Measurements from ENCODE around the gene ADAMTSL1. TPM values are rescaled to one million over a fixed set of nuclear protein-coding genes. Genes with fewer than 3 reads are reported as not detected.

Gene ADAMTSL1
- total and polyA plus RNA-seq, 2 of the 13 experiments (the other 11 are each of a cell fraction or from before 2014, with no cell fraction given): not detected

DNA sequence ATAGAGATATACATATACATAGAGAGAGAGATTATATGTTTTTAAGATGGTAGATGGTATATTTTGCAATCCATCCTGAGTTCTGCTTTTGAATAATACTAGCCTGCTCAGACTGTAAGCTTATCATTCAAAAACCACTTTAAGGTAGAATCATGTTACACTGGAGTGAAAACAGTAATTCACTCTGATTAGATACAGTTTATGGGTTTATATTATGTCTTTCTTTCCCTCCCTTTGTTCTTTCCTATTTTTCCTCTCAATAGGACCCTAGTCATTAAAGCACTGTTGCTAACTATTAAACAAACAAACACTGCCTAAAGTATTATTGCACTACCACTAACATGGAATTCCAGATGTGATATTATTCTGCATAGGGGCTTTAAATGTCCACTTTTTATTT, 202.0 kb downstream of the ADAMTSL1 start (continued):
- TF ChIP-seq, protein P1, sequence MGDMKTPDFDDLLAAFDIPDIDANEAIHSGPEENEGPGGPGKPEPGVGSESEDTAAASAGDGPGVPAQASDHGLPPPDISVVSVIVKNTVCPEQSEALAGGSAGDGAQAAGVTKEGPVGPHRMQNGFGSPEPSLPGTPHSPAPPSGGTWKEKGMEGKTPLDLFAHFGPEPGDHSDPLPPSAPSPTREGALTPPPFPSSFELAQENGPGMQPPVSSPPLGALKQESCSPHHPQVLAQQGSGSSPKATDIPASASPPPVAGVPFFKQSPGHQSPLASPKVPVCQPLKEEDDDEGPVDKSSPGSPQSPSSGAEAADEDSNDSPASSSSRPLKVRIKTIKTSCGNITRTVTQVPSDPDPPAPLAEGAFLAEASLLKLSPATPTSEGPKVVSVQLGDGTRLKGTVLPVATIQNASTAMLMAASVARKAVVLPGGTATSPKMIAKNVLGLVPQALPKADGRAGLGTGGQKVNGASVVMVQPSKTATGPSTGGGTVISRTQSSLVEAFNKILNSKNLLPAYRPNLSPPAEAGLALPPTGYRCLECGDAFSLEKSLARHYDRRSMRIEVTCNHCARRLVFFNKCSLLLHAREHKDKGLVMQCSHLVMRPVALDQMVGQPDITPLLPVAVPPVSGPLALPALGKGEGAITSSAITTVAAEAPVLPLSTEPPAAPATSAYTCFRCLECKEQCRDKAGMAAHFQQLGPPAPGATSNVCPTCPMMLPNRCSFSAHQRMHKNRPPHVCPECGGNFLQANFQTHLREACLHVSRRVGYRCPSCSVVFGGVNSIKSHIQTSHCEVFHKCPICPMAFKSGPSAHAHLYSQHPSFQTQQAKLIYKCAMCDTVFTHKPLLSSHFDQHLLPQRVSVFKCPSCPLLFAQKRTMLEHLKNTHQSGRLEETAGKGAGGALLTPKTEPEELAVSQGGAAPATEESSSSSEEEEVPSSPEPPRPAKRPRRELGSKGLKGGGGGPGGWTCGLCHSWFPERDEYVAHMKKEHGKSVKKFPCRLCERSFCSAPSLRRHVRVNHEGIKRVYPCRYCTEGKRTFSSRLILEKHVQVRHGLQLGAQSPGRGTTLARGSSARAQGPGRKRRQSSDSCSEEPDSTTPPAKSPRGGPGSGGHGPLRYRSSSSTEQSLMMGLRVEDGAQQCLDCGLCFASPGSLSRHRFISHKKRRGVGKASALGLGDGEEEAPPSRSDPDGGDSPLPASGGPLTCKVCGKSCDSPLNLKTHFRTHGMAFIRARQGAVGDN (CRISPR knock-in tag; IDR thresholded peaks at IDR 0.05): no peak
- TF ChIP-seq, protein P2, sequence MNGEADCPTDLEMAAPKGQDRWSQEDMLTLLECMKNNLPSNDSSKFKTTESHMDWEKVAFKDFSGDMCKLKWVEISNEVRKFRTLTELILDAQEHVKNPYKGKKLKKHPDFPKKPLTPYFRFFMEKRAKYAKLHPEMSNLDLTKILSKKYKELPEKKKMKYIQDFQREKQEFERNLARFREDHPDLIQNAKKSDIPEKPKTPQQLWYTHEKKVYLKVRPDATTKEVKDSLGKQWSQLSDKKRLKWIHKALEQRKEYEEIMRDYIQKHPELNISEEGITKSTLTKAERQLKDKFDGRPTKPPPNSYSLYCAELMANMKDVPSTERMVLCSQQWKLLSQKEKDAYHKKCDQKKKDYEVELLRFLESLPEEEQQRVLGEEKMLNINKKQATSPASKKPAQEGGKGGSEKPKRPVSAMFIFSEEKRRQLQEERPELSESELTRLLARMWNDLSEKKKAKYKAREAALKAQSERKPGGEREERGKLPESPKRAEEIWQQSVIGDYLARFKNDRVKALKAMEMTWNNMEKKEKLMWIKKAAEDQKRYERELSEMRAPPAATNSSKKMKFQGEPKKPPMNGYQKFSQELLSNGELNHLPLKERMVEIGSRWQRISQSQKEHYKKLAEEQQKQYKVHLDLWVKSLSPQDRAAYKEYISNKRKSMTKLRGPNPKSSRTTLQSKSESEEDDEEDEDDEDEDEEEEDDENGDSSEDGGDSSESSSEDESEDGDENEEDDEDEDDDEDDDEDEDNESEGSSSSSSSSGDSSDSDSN (CRISPR knock-in tag; IDR thresholded peaks at IDR 0.05): no peak
- TF ChIP-seq ZFY (CRISPR knock-in tag; IDR thresholded peaks at IDR 0.05) (no peak), ZNF577 (CRISPR knock-in tag; IDR thresholded peaks at IDR 0.05; ENCODE audit: borderline replicate concordance, low read depth) (no peak)
- TF ChIP-seq, protein P3, sequence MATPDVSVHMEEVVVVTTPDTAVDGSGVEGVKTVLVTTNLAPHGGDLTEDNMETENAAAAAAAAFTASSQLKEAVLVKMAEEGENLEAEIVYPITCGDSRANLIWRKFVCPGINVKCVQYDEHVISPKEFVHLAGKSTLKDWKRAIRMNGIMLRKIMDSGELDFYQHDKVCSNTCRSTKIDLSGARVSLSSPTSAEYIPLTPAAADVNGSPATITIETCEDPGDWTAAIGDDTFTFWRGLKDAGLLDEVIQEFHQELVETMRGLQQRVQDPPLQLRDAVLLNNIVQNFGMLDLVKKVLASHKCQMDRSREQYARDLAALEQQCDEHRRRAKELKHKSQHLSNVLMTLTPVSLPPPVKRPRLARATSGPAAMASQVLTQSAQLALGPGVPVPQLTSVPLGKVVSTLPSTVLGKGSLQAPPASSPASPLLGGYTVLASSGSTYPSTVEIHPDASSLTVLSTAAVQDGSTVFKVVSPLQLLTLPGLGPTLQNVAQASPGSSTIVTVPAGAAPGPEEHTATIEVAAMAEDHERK (CRISPR knock-in tag; IDR thresholded peaks at IDR 0.05; ENCODE audit: low read depth): no peak
- TF ChIP-seq, protein P4, sequence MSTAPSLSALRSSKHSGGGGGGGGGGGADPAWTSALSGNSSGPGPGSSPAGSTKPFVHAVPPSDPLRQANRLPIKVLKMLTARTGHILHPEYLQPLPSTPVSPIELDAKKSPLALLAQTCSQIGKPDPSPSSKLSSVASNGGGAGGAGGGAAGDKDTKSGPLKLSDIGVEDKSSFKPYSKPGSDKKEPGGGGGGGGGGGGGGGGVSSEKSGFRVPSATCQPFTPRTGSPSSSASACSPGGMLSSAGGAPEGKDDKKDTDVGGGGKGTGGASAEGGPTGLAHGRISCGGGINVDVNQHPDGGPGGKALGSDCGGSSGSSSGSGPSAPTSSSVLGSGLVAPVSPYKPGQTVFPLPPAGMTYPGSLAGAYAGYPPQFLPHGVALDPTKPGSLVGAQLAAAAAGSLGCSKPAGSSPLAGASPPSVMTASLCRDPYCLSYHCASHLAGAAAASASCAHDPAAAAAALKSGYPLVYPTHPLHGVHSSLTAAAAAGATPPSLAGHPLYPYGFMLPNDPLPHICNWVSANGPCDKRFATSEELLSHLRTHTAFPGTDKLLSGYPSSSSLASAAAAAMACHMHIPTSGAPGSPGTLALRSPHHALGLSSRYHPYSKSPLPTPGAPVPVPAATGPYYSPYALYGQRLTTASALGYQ (CRISPR knock-in tag; IDR thresholded peaks at IDR 0.05): no peak
- TF ChIP-seq, protein P5, sequence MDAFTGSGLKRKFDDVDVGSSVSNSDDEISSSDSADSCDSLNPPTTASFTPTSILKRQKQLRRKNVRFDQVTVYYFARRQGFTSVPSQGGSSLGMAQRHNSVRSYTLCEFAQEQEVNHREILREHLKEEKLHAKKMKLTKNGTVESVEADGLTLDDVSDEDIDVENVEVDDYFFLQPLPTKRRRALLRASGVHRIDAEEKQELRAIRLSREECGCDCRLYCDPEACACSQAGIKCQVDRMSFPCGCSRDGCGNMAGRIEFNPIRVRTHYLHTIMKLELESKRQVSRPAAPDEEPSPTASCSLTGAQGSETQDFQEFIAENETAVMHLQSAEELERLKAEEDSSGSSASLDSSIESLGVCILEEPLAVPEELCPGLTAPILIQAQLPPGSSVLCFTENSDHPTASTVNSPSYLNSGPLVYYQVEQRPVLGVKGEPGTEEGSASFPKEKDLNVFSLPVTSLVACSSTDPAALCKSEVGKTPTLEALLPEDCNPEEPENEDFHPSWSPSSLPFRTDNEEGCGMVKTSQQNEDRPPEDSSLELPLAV (CRISPR knock-in tag; conservative IDR thresholded peaks at IDR 0.05; ENCODE audit: low read depth): no peak
- TF ChIP-seq, protein P6, sequence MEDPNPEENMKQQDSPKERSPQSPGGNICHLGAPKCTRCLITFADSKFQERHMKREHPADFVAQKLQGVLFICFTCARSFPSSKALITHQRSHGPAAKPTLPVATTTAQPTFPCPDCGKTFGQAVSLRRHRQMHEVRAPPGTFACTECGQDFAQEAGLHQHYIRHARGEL (CRISPR knock-in tag; IDR thresholded peaks at IDR 0.05): no peak

All from HepG2 (cell line).